ENCODE measurements around the gene SRSF7. TPM values are rescaled to one million over a fixed set of nuclear protein-coding genes. Genes with fewer than 3 reads are reported as not detected.

Gene SRSF7
- total and polyA plus RNA-seq, 2 donors (not counting 1 experiment from before 2014, with no cell fraction given) = 283 to 505 TPM

GRCh38 chr2:38744399-38744780 is 6.8 kb downstream of the SRSF7 start:
- Histone ChIP-seq H3K9me3 (ENCODE audit: control extremely low read depth in 1 of 3, control insufficient read depth in 2 of 3, insufficient read depth in 1 of 3, low read length in 2 of 3) (no peaks in the 10 kb centered on the region), H3K36me3 (replicated peaks in 1 of 2; ENCODE audit: control extremely low read depth in 1 of 2, control insufficient read depth in 1 of 2, extremely low read depth in 1 of 2, insufficient read depth in 2 of 2, low read length in 1 of 2) (peaks cover 24 to 80% of the 10 kb centered on the region in 2 experiments), H3K4me3 (ENCODE audit: control extremely low read depth in 1 of 5, extremely low read depth in 1 of 5, insufficient read depth in 1 of 5, low read depth in 2 of 5, low read length in 4 of 5) (no peak overlapping the region), H2AFZ (ENCODE audit: insufficient read depth, low read depth, low read length, poor library complexity, severe bottlenecking) (no peak overlapping the region), H3K27me3 (replicated peaks in 1 of 4; ENCODE audit: control extremely low read depth in 1 of 4, control insufficient read depth in 3 of 4, insufficient read depth in 4 of 4, low read length in 3 of 4) (no peaks in the 10 kb centered on the region), H4K20me1 (ENCODE audit: control insufficient read depth, insufficient read depth, low read length, poor library complexity, severe bottlenecking) (peaks cover 63% of the 10 kb centered on the region), H3K9ac (ENCODE audit: low read length) (no peak overlapping the region), H3K4me2 (replicated peaks; ENCODE audit: low read depth, low read length, poor library complexity, severe bottlenecking) (no peak overlapping the region), H3K79me2 (ENCODE audit: control insufficient read depth, insufficient read depth, low read length) (peaks cover 29% of the 10 kb centered on the region), H3K4me1 (ENCODE audit: control insufficient read depth in 2 of 2, insufficient read depth in 2 of 2, low read length in 2 of 2) (peaks cover 21% of the 10 kb centered on the region in 2 donors), H3K27ac (ENCODE audit: low read length in 2 of 2) (peak overlapping the region in 1 of 2 donors; percentile 26)
- ChIA-PET POLR2A (interaction anchor here (0.7 kb wide), 1 partner anchor 24 kb away, joined by 4 read pairs; no protein-coding TSS in a partner anchor), CTCF (interaction anchor here (0.9 to 9.0 kb wide), 8 partner anchors 12 to 429 kb away, joined by 3 to 85 read pairs (median 4); no protein-coding TSS in a partner anchor)
- Mint-ChIP-seq H3K4me1 (peaks cover 49% of the 10 kb centered on the region), H3K27ac (no peak overlapping the region), H3K27me3 (no peaks in the 10 kb centered on the region), H3K9me3 (ENCODE audit: insufficient read depth) (no peaks in the 10 kb centered on the region), H3K4me3 (no peak overlapping the region)
- no peak for ATAC-seq (ENCODE audit: low read depth)
- 100% methylated on average over 1 of the region's 2 CpGs for WGBS (ENCODE audit: insufficient coverage)
- TF ChIP-seq EZH2 (IDR thresholded peaks at IDR 0.05; ENCODE audit: borderline replicate concordance, insufficient read depth, low read depth, low read length, poor library complexity, severe bottlenecking) (no peak), CTCF (IDR thresholded peaks at IDR 0.05) (no peak)
- no peak for DNase-seq
- intact Hi-C loops (cut with micrococcal nuclease) = loop anchor here (5.0 kb wide), 1 partner anchor 427 kb away; no protein-coding TSS in a partner anchor

DNA sequence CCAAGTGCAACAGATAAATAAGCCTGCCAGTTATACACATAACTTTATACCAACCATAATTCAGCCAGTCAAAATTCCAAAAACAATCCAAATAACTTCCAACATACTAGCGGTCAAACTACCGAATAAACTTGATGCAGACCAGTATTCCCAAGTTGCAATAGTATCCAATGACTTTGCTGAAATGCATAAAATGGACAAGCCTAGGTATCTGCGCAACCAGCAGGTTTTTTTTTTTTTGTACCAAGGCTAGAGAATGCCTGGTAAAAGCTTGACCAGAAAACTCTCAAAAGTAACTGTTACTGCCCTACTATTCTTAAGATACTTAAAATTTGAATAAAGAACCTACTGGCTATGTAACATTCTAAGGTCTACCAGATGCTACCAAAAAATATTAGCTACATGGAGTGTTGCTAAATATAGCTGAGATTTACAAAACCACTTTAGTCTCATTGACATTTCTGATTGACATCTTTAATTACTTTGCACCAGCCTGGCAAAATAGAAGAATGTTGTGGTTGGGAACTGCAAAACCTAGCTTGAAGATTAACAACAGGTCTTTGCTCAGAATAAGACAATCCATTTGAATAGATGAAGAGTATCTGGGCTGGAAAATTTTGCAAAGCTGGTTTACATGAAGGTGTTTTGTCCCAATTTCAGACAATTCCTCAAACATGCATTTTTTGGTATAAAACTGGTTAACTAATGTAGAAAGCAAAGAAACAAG is 7.3 kb downstream of the SRSF7 start:
- WGBS (ENCODE audit: insufficient coverage) = 94% methylated on average over 2 of the region's 3 CpGs
- no peak overlapping the region for H3K4me2 ChIP-seq (replicated peaks; ENCODE audit: low read depth, low read length, poor library complexity, severe bottlenecking)
- ChIA-PET CTCF (interaction anchor here (0.9 to 9.0 kb wide), 9 partner anchors 11 to 428 kb away, joined by 3 to 85 read pairs (median 4); no protein-coding TSS in a partner anchor), POLR2A (interaction anchor here (0.7 kb wide), 2 partner anchors 24 to 79 kb away, joined by 4 to 6 read pairs; no protein-coding TSS in a partner anchor)
- H3K9ac ChIP-seq (ENCODE audit: low read length) = no peak overlapping the region
- DNase-seq (no peak), ATAC-seq (ENCODE audit: low read depth) (no peak)
- no peak overlapping the region for H3K4me3 ChIP-seq (ENCODE audit: control extremely low read depth in 1 of 5, extremely low read depth in 1 of 5, insufficient read depth in 1 of 5, low read depth in 2 of 5, low read length in 4 of 5)
- intact Hi-C loops (cut with micrococcal nuclease) = loop anchor here (5.0 kb wide), 1 partner anchor 427 kb away; no protein-coding TSS in a partner anchor
- Mint-ChIP-seq H3K9me3 (ENCODE audit: insufficient read depth) (no peaks in the 10 kb centered on the region), H3K27ac (peak overlapping the region; percentile 53), H3K4me3 (no peak overlapping the region), H3K27me3 (no peaks in the 10 kb centered on the region), H3K4me1 (peaks cover 48% of the 10 kb centered on the region)
- peak overlapping the region in 1 of 2 donors; percentile 26 for H3K27ac ChIP-seq (ENCODE audit: low read length in 2 of 2)
- no peaks in the 10 kb centered on the region for H3K9me3 ChIP-seq (ENCODE audit: control extremely low read depth in 1 of 3, control insufficient read depth in 2 of 3, insufficient read depth in 1 of 3, low read length in 2 of 3)
- peaks cover 27% of the 10 kb centered on the region for H3K79me2 ChIP-seq (ENCODE audit: control insufficient read depth, insufficient read depth, low read length)
- peaks cover 15 to 17% of the 10 kb centered on the region in 2 donors for H3K4me1 ChIP-seq (ENCODE audit: control insufficient read depth in 2 of 2, insufficient read depth in 2 of 2, low read length in 2 of 2)
- H3K27me3 ChIP-seq (replicated peaks in 1 of 4; ENCODE audit: control extremely low read depth in 1 of 4, control insufficient read depth in 3 of 4, insufficient read depth in 4 of 4, low read length in 3 of 4) = no peaks in the 10 kb centered on the region
- TF ChIP-seq EZH2 (IDR thresholded peaks at IDR 0.05; ENCODE audit: borderline replicate concordance, insufficient read depth, low read depth, low read length, poor library complexity, severe bottlenecking) (no peak), CTCF (IDR thresholded peaks at IDR 0.05) (no peak)
- H3K36me3 ChIP-seq (replicated peaks in 1 of 2; ENCODE audit: control extremely low read depth in 1 of 2, control insufficient read depth in 1 of 2, extremely low read depth in 1 of 2, insufficient read depth in 2 of 2, low read length in 1 of 2) = peaks cover 22 to 76% of the 10 kb centered on the region in 2 experiments
- H2AFZ ChIP-seq (ENCODE audit: insufficient read depth, low read depth, low read length, poor library complexity, severe bottlenecking) = no peak overlapping the region
- peaks cover 58% of the 10 kb centered on the region for H4K20me1 ChIP-seq (ENCODE audit: control insufficient read depth, insufficient read depth, low read length, poor library complexity, severe bottlenecking)
